GM18951 (cell line): ENCODE measurements around the gene MTSS2.
"Not testable (repeated sequence)": the region's sequence is repeated elsewhere in the genome, so short reads cannot be mapped to it uniquely, and the experiment has no call there.

Experiments used
- POLR2A ChIP-seq: IDR thresholded peaks from 4 replicates; pipeline ENCODE4 v1.6.1; 2011; ENCODE audit warnings: mild to moderate bottlenecking; ENCODE audit not compliant: insufficient read length, insufficient read depth; ENCODE audit errors: extremely low read depth
- in situ Hi-C: fragments of 300-500 bp; cut with MboI; formaldehyde crosslinking; loops from one replicate; pipeline ENCODE4 v1.12.0; 2022; ENCODE audit warnings: low sequenced_read_pairs, mixed read lengths, inconsistent platforms; ENCODE audit not compliant: unreplicated experiment

MTSS2 gene

GRCh38 chr16:70675851-70676513, 9.9 kb downstream of the MTSS2 start:
- no peak for TF ChIP-seq POLR2A
- in situ Hi-C loops, result no loop called here

- no peak for TF ChIP-seq POLR2A
- in situ Hi-C loops, result no loop called here
These were observed 11.4 kb downstream of the MTSS2 start for GRCh38 chr16:70674221-70675014.

GRCh38 chr16:70670938-70671337, 14.9 kb downstream of the MTSS2 start:
- in situ Hi-C loops, result not testable (repeated sequence)

GRCh38 chr16:70670175-70670574, 15.7 kb downstream of the MTSS2 start:
- no peak for TF ChIP-seq POLR2A
- in situ Hi-C loops, result no loop called here

GRCh38 chr16:70665806-70666735, 19.8 kb downstream of the MTSS2 start:
- in situ Hi-C loops, result no loop called here
- TF ChIP-seq POLR2A, result no peak

- TF ChIP-seq POLR2A, result no peak
- in situ Hi-C loops, result no loop called here
These were observed 20.6 kb downstream of the MTSS2 start for GRCh38 chr16:70665113-70665694.

GRCh38 chr16:70664325-70665112, 21.3 kb downstream of the MTSS2 start:
- in situ Hi-C loops, result no loop called here
- TF ChIP-seq POLR2A, result no peak

- in situ Hi-C loops, result no loop called here
- TF ChIP-seq POLR2A, result no peak
These were observed 22.1 kb downstream of the MTSS2 start for GRCh38 chr16:70663524-70664324.

GRCh38 chr16:70662991-70663523, 22.8 kb downstream of the MTSS2 start:
- in situ Hi-C loops, result no loop called here
- no peak for TF ChIP-seq POLR2A

- in situ Hi-C loops, result no loop called here
- TF ChIP-seq POLR2A, result no peak
These were observed 23.8 kb downstream of the MTSS2 start for GRCh38 chr16:70661918-70662641.

GRCh38 chr16:70661534-70661917, 24.3 kb downstream of the MTSS2 start:
- in situ Hi-C loops, result no loop called here
- no peak for TF ChIP-seq POLR2A
